ENCODE data around the gene AP2A2. TPM values are rescaled to one million over a fixed set of nuclear protein-coding genes. Genes with fewer than 3 reads are reported as not detected.
A peak's percentile ranks its signal among the peaks of the same experiment; 100 is the strongest.

AP2A2 gene
- total and polyA plus RNA-seq, 8 donors: 40.0 to 60.2 (median 50.6) TPM

GRCh38 chr11:969651-970205, 44.1 kb downstream of the AP2A2 start:
- Histone ChIP-seq H3K4me1 (peaks cover 0 to 7% (median 0%) of the 10 kb centered on the region in 3 donors), H3K9me3 (no peaks in the 10 kb centered on the region), H3K4me3 (no peak overlapping the region), H3K27me3 (no peaks in the 10 kb centered on the region), H3K27ac (no peak overlapping the region), H3K36me3 (peaks cover 2 to 35% (median 18%) of the 10 kb centered on the region in 3 donors)
- intact Hi-C loops (cut with DNase I): no loop called here
- WGBS, 2 donors: 88 to 89% methylated on average over 9 of the region's 9 CpGs
- FAIRE-seq: no peak
- TF ChIP-seq CTCF (IDR thresholded peaks at IDR 0.05): no peak
- ATAC-seq: no peak
- DNase-seq: peak in 1 of 6 donors; percentile 7

DNA sequence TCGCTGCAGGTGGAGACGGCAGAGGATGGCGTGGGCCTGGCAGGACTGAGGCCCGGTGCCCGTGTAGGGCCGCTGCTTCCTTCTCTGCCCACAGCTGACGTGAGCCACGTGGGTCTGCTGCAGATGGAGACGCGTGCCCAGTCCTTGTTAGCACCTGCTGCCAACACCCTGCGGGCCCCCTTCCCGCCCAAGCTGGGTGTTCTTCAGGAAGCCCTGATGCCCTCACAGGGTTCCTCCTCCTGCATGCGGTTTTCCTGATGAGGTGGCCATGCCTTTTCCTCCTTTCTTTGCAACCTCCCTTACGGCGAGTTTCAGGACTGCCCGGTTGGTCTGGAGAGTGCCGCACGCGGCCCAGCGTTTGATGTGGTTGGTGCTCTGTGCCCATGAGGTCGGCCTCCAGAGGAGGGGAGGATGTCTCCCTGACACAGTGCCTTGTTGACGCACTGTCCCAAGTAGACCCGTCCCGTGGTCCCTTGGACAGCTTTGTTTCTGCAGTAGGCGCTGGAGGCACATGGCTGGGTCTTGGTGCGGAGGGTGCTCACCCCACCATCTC, 44.7 kb downstream of the AP2A2 start:
- no peak for TF ChIP-seq CTCF (IDR thresholded peaks at IDR 0.05)
- no peak overlapping the region for H3K4me3 ChIP-seq
- peaks cover 2 to 35% (median 18%) of the 10 kb centered on the region in 3 donors for H3K36me3 ChIP-seq
- H3K9me3 ChIP-seq: no peaks in the 10 kb centered on the region
- 80 to 90% methylated on average over 25 to 26 of the region's 26 CpGs for WGBS, 2 donors
- no peak overlapping the region for H3K27ac ChIP-seq
- no peaks in the 10 kb centered on the region for H3K27me3 ChIP-seq
- ATAC-seq (no peak), DNase-seq (peak in 1 of 6 donors; percentile 17), FAIRE-seq (no peak)
- peaks cover 0 to 7% (median 0%) of the 10 kb centered on the region in 3 donors for H3K4me1 ChIP-seq
- intact Hi-C loops (cut with DNase I): no loop called here

GRCh38 chr11:971092-971690, 45.5 kb downstream of the AP2A2 start:
- DNase-seq (peak in 1 of 6 donors; percentile 8), ATAC-seq (no peak), FAIRE-seq (no peak)
- intact Hi-C loops (cut with DNase I): no loop called here
- Histone ChIP-seq H3K4me1 (peaks cover 0 to 7% (median 0%) of the 10 kb centered on the region in 3 donors), H3K9me3 (no peaks in the 10 kb centered on the region), H3K27ac (no peak overlapping the region), H3K27me3 (no peaks in the 10 kb centered on the region), H3K4me3 (no peak overlapping the region), H3K36me3 (peaks cover 2 to 35% (median 18%) of the 10 kb centered on the region in 3 donors)
- TF ChIP-seq CTCF (IDR thresholded peaks at IDR 0.05): no peak
- 82 to 88% methylated on average over 12 of the region's 12 CpGs for WGBS, 2 donors

GRCh38 chr11:971731-972365, 46.2 kb downstream of the AP2A2 start:
- WGBS, 2 donors: 91 to 94% methylated on average over 31 of the region's 31 CpGs
- Histone ChIP-seq H3K27ac (no peak overlapping the region), H3K36me3 (peaks cover 2 to 35% (median 18%) of the 10 kb centered on the region in 3 donors), H3K27me3 (no peaks in the 10 kb centered on the region), H3K9me3 (no peaks in the 10 kb centered on the region), H3K4me3 (no peak overlapping the region), H3K4me1 (peaks cover 0 to 2% (median 0%) of the 10 kb centered on the region in 3 donors)
- intact Hi-C loops (cut with DNase I): no loop called here
- DNase-seq (peak in 1 of 6 donors; percentile 15), ATAC-seq (no peak), FAIRE-seq (no peak)
- TF ChIP-seq CTCF (IDR thresholded peaks at IDR 0.05): no peak

Measured in pancreas (tissue), 10 donors.